Amygdala (tissue), 56 donors: Measurements from ENCODE around the gene GAD2.

Experiments
- DNase-seq, 56 donors: peaks; one replicate each; lab custom pipeline; 2025; lab: John Stamatoyannopoulos, UW

GAD2 gene

GRCh38 chr10:26220901-26221300 lies 4.3 kb downstream of the GAD2 start:
- DNase-seq: no peak

- no peak for DNase-seq
Observed at GRCh38 chr10:26221541-26221940, 5.0 kb downstream of the GAD2 start.

- DNase-seq: no peak
Observed at GRCh38 chr10:26222563-26222962, 6.0 kb downstream of the GAD2 start.

GRCh38 chr10:26225322-26225721 lies 8.7 kb downstream of the GAD2 start:
- no peak for DNase-seq

GRCh38 chr10:26227786-26228185 lies 11.2 kb downstream of the GAD2 start:
- DNase-seq: no peak

- DNase-seq: no peak
Observed at GRCh38 chr10:26232174-26232573, 15.6 kb downstream of the GAD2 start.

- no peak for DNase-seq
Observed at GRCh38 chr10:26235761-26236160, 19.2 kb downstream of the GAD2 start.

- DNase-seq: no peak
Observed at GRCh38 chr10:26238378-26238777, 21.8 kb downstream of the GAD2 start.

- DNase-seq: no peak
Observed at GRCh38 chr10:26242706-26243350, 26.3 kb downstream of the GAD2 start.

- DNase-seq: no peak
Observed at GRCh38 chr10:26243351-26243720, 26.8 kb downstream of the GAD2 start.

GRCh38 chr10:26249681-26250080 lies 33.1 kb downstream of the GAD2 start:
- no peak for DNase-seq

GRCh38 chr10:26251925-26252324 lies 35.4 kb downstream of the GAD2 start:
- no peak for DNase-seq

- no peak for DNase-seq
Observed at GRCh38 chr10:26254616-26255015, 38.0 kb downstream of the GAD2 start.

GRCh38 chr10:26259341-26259740 lies 42.8 kb downstream of the GAD2 start:
- no peak for DNase-seq

GRCh38 chr10:26269754-26270153 lies 53.2 kb downstream of the GAD2 start:
- DNase-seq: no peak

GRCh38 chr10:26274391-26274790 lies 57.8 kb downstream of the GAD2 start:
- DNase-seq: peak in 45 of 56 donors; percentile 1 to 81 (median 33)

GRCh38 chr10:26278295-26278694 lies 61.7 kb downstream of the GAD2 start:
- no peak for DNase-seq

GRCh38 chr10:26290236-26290635 lies 73.7 kb downstream of the GAD2 start:
- no peak for DNase-seq

GRCh38 chr10:26291721-26292480 lies 75.3 kb downstream of the GAD2 start:
- no peak for DNase-seq

GRCh38 chr10:26296360-26296759 lies 79.8 kb downstream of the GAD2 start:
- DNase-seq: no peak

GRCh38 chr10:26300001-26300400 lies 83.4 kb downstream of the GAD2 start:
- DNase-seq: no peak

GRCh38 chr10:26303366-26303765 lies 86.8 kb downstream of the GAD2 start:
- no peak for DNase-seq
